Muscle layer of duodenum (tissue), 2 donors: ENCODE results near the gene CHN2.

Source experiments
- H3K27ac ChIP-seq: one replicate; pipeline ENCODE4 v1.7.0; 2013; ENCODE audit warnings: mild to moderate bottlenecking, low read length
- H3K27me3 ChIP-seq: one replicate; pipeline ENCODE4 v1.7.0; 2013; ENCODE audit warnings: low read depth, mild to moderate bottlenecking, control low read depth, low read length
- H3K36me3 ChIP-seq, 2 donors: one replicate each; pipeline ENCODE4 v1.7.0; 2013; ENCODE audit warnings: low read length in 2 of 2, control low read depth in 1 of 2, mild to moderate bottlenecking in 1 of 2; ENCODE audit not compliant: insufficient read depth in 2 of 2, control insufficient read depth in 1 of 2
- H3K4me1 ChIP-seq, 2 donors: one replicate each; pipeline ENCODE4 v1.7.0; 2013; ENCODE audit warnings: low read length in 2 of 2, mild to moderate bottlenecking in 2 of 2, control low read depth in 1 of 2, moderate library complexity in 1 of 2; ENCODE audit not compliant: insufficient read depth in 2 of 2, control insufficient read depth in 1 of 2
- H3K4me3 ChIP-seq, 2 donors: one replicate each; pipeline ENCODE4 v1.7.0; 2013; ENCODE audit warnings: low read length in 2 of 2, low read depth in 1 of 2, mild to moderate bottlenecking in 1 of 2
- H3K9me3 ChIP-seq, 2 donors: one replicate each; pipeline ENCODE4 v1.7.0; 2013; ENCODE audit warnings: low read length in 2 of 2, control low read depth in 1 of 2, mild to moderate bottlenecking in 1 of 2; ENCODE audit not compliant: control insufficient read depth in 1 of 2
- donor health status: healthy.

Gene CHN2

DNA sequence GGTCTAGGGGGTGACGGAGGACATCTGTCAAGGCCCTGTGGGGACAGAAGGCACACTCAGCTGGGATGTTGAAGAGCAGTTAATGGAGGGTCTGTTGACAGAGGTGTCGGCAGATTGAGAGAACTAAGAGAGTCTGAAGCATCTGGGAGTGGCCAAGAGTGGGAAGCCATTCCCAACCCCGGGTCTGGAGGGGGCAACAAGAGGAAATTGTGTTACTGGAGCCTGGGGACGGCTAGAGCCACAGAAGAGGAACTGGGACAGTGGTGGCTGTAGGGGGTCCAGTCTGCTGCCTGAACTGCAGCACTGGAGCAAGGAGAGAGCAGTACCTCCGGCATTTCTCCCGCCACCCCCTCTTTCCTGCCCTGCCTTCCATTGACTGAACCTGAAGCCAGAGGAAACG lies 136.6 kb downstream of the CHN2 start:
- Histone ChIP-seq H3K36me3 (no peaks in the 10 kb centered on the region), H3K27ac (no peak overlapping the region), H3K4me1 (no peaks in the 10 kb centered on the region), H3K9me3 (no peaks in the 10 kb centered on the region), H3K27me3 (no peaks in the 10 kb centered on the region), H3K4me3 (no peak overlapping the region)

DNA sequence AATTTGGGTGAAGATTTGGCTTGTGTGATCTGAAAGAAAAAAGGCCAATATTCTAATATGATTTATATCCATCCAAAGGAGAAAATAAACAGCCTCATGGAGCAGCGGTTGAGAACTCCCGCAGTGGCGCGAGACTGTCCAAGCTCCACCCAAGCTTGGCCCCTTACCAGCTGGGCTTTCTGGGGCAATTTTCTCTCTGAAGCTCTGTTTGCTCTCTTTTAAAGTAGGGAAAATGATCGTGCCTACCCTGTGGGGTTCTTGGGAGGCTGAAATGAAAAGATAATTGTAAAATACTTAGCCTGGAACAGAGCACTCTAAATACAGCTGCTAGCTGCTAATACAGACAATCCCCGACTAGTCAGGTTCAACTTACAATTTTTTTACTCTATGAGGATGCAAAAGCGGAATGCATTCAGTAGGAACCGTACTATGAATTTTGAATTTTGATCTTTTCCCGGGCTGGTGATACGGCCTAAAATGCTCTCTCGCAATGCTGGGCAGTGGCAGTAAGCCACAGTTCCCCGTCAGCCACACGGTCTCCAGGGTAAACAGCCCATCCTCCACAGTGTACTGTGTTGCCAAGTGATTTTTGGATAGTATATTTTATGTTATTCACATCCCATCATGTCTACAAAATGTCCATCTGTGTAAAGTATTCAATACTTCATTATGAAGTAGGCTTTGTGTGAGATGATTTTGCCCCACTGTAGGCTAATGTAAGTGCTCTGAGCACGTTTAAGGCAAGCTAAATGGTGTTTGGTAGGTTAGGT lies 137.7 kb downstream of the CHN2 start:
- Histone ChIP-seq H3K36me3 (no peaks in the 10 kb centered on the region), H3K27me3 (no peaks in the 10 kb centered on the region), H3K4me3 (no peak overlapping the region), H3K9me3 (no peaks in the 10 kb centered on the region), H3K27ac (no peak overlapping the region), H3K4me1 (no peaks in the 10 kb centered on the region)

GRCh38 chr7:29332875-29333855 lies 138.6 kb downstream of the CHN2 start:
- H3K4me1 ChIP-seq, result no peaks in the 10 kb centered on the region
- H3K27me3 ChIP-seq, result no peaks in the 10 kb centered on the region
- no peak overlapping the region for H3K4me3 ChIP-seq
- H3K9me3 ChIP-seq, result no peaks in the 10 kb centered on the region
- H3K36me3 ChIP-seq, result no peaks in the 10 kb centered on the region
- no peak overlapping the region for H3K27ac ChIP-seq

- Histone ChIP-seq H3K4me3 (no peak overlapping the region), H3K9me3 (no peaks in the 10 kb centered on the region), H3K36me3 (no peaks in the 10 kb centered on the region), H3K27me3 (no peaks in the 10 kb centered on the region), H3K27ac (no peak overlapping the region), H3K4me1 (no peaks in the 10 kb centered on the region)
Measured at GRCh38 chr7:29335188-29336083, 140.9 kb downstream of the CHN2 start.

GRCh38 chr7:29337546-29338116 lies 143.1 kb downstream of the CHN2 start:
- no peak overlapping the region for H3K4me3 ChIP-seq
- no peaks in the 10 kb centered on the region for H3K4me1 ChIP-seq
- H3K9me3 ChIP-seq, result no peaks in the 10 kb centered on the region
- no peaks in the 10 kb centered on the region for H3K27me3 ChIP-seq
- H3K36me3 ChIP-seq, result no peaks in the 10 kb centered on the region
- no peak overlapping the region for H3K27ac ChIP-seq

DNA sequence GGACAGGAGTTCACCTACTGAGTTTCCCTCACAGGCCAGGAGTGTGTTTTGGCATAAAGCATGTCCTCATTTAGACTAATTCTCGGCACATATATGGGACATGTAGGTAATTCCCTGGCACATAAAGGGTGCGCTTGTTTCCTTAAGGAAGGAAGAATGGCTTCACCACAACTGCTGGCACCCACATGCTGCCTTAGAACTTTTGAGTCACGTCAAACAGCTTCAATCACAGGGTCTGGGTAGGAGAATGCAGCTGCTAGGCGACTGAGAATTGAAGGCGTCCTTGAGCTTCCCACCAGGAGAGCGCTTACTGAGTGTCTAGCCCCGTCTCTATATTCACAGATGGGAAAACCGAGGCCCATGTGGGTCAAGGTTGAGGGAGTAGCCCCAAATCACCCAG lies 146.1 kb downstream of the CHN2 start:
- Histone ChIP-seq H3K36me3 (no peaks in the 10 kb centered on the region), H3K27ac (no peak overlapping the region), H3K4me1 (no peaks in the 10 kb centered on the region), H3K9me3 (no peaks in the 10 kb centered on the region), H3K4me3 (no peak overlapping the region), H3K27me3 (no peaks in the 10 kb centered on the region)

DNA sequence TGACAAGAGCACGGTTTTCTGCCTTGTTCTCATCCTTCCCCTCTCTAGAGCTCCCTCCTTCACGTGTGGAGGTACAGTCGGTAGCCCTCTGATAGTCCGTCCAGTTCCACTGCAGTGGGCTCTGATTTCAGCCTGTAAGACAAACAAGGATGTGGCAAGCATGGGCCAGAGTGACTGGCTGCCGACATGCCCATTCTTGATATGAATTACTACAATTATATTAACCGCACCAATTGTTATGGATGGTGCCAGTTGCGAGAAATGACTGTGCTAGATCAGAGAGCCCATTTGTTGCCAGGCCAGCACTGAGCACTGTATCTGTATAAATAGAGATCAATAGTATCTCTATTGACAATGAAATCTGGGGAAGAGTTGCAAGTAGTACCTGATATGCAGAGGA lies 146.6 kb downstream of the CHN2 start:
- no peaks in the 10 kb centered on the region for H3K4me1 ChIP-seq
- H3K9me3 ChIP-seq, result no peaks in the 10 kb centered on the region
- no peak overlapping the region for H3K27ac ChIP-seq
- H3K4me3 ChIP-seq, result no peak overlapping the region
- H3K36me3 ChIP-seq, result no peaks in the 10 kb centered on the region
- no peaks in the 10 kb centered on the region for H3K27me3 ChIP-seq

DNA sequence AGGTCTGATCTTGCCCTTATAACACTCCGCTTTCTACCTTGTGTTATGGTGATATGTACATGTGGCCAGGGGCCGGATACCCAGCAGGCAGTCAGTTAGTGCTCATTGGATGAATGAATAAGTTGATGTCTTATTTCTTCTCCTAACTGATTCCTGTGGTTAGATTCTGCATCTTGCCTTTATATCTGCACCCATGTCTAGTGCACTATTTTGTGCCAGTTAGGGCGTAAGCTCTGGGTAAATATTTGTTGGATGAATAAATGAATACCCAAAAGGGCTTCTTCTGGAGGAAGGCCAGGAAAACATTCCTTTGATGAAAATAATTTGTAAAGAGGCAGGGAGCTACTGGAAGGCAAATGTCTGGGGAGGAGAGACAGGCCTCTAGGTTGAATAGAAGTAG lies 148.2 kb downstream of the CHN2 start:
- H3K9me3 ChIP-seq, result no peaks in the 10 kb centered on the region
- H3K4me1 ChIP-seq, result no peaks in the 10 kb centered on the region
- no peak overlapping the region for H3K4me3 ChIP-seq
- H3K27me3 ChIP-seq, result no peaks in the 10 kb centered on the region
- H3K36me3 ChIP-seq, result no peaks in the 10 kb centered on the region
- H3K27ac ChIP-seq, result no peak overlapping the region

- H3K9me3 ChIP-seq, result no peaks in the 10 kb centered on the region
- H3K36me3 ChIP-seq, result no peaks in the 10 kb centered on the region
- no peaks in the 10 kb centered on the region for H3K27me3 ChIP-seq
- H3K4me1 ChIP-seq, result no peaks in the 10 kb centered on the region
- H3K4me3 ChIP-seq, result no peak overlapping the region
- no peak overlapping the region for H3K27ac ChIP-seq
Measured at GRCh38 chr7:29343399-29343798, 148.8 kb downstream of the CHN2 start.

GRCh38 chr7:29344334-29344978 lies 149.9 kb downstream of the CHN2 start:
- no peak overlapping the region for H3K27ac ChIP-seq
- no peaks in the 10 kb centered on the region for H3K9me3 ChIP-seq
- no peak overlapping the region for H3K4me3 ChIP-seq
- H3K36me3 ChIP-seq, result no peaks in the 10 kb centered on the region
- H3K4me1 ChIP-seq, result no peaks in the 10 kb centered on the region
- no peaks in the 10 kb centered on the region for H3K27me3 ChIP-seq
